ENCODE measurements around the gene SLC15A4.
"Not testable (repeated sequence)": the region's sequence is repeated elsewhere in the genome, so short reads cannot be mapped to it uniquely, and the experiment has no call there.

SLC15A4 gene

GRCh38 chr12:128844031-128844635, 20.4 kb upstream of the SLC15A4 start:
- in situ Hi-C loops (cut with MboI; ENCODE audit: low sequenced_read_pairs), result no loop called here

GRCh38 chr12:128843538-128843937, 19.8 kb upstream of the SLC15A4 start:
- in situ Hi-C loops (cut with MboI; ENCODE audit: low sequenced_read_pairs), result no loop called here

GRCh38 chr12:128842579-128842978, 18.8 kb upstream of the SLC15A4 start:
- in situ Hi-C loops (cut with MboI; ENCODE audit: low sequenced_read_pairs), result no loop called here

- in situ Hi-C loops (cut with MboI; ENCODE audit: low sequenced_read_pairs), result no loop called here
These were observed 17.2 kb upstream of the SLC15A4 start for GRCh38 chr12:128840862-128841468.

GRCh38 chr12:128839885-128840284, 16.1 kb upstream of the SLC15A4 start:
- in situ Hi-C loops (cut with MboI; ENCODE audit: low sequenced_read_pairs), result not testable (repeated sequence)

- in situ Hi-C loops (cut with MboI; ENCODE audit: low sequenced_read_pairs), result no loop called here
These were observed 9.7 kb upstream of the SLC15A4 start for GRCh38 chr12:128833418-128833817.

- in situ Hi-C loops (cut with MboI; ENCODE audit: low sequenced_read_pairs), result no loop called here
These were observed 6.7 kb upstream of the SLC15A4 start for GRCh38 chr12:128830505-128830893.

- in situ Hi-C loops (cut with MboI; ENCODE audit: low sequenced_read_pairs), result no loop called here
These were observed 6.2 kb upstream of the SLC15A4 start for GRCh38 chr12:128829861-128830504.

GRCh38 chr12:128827724-128828123, 4.0 kb upstream of the SLC15A4 start:
- in situ Hi-C loops (cut with MboI; ENCODE audit: low sequenced_read_pairs), result no loop called here

- in situ Hi-C loops (cut with MboI; ENCODE audit: low sequenced_read_pairs), result no loop called here
These were observed 2.1 kb upstream of the SLC15A4 start for GRCh38 chr12:128825835-128826234.

GRCh38 chr12:128823216-128823915, 392 bp downstream of the SLC15A4 start:
- in situ Hi-C loops (cut with MboI; ENCODE audit: low sequenced_read_pairs), result no loop called here

GRCh38 chr12:128820723-128821432, 2.9 kb downstream of the SLC15A4 start:
- in situ Hi-C loops (cut with MboI; ENCODE audit: low sequenced_read_pairs), result no loop called here

GRCh38 chr12:128820253-128820652, 3.5 kb downstream of the SLC15A4 start:
- in situ Hi-C loops (cut with MboI; ENCODE audit: low sequenced_read_pairs), result no loop called here

GRCh38 chr12:128819293-128820144, 4.2 kb downstream of the SLC15A4 start:
- in situ Hi-C loops (cut with MboI; ENCODE audit: low sequenced_read_pairs), result no loop called here

GRCh38 chr12:128818065-128819022, 5.4 kb downstream of the SLC15A4 start:
- in situ Hi-C loops (cut with MboI; ENCODE audit: low sequenced_read_pairs), result no loop called here

GRCh38 chr12:128817111-128818015, 6.4 kb downstream of the SLC15A4 start:
- in situ Hi-C loops (cut with MboI; ENCODE audit: low sequenced_read_pairs), result no loop called here

- in situ Hi-C loops (cut with MboI; ENCODE audit: low sequenced_read_pairs), result no loop called here
These were observed 7.2 kb downstream of the SLC15A4 start for GRCh38 chr12:128816643-128816920.

Measured in HL-60/S4 treated with phorbol 12-myristate 13-acetate at 8.2 ng/mL for 4 days and 3 days (cell line).